Hepatocyte (in vitro differentiated cells): Measurements from ENCODE around the gene ATXN1. TPM values are rescaled to one million over a fixed set of nuclear protein-coding genes. Genes with fewer than 3 reads are reported as not detected.

Experiments
- DNase-seq: peaks from one replicate; pipeline ENCODE4 v3.0.0-alpha.2; 2016; ENCODE audit warnings: low spot score
- H2AFZ ChIP-seq: fragments of 200-600 bp; sonication (generic); 2 replicates; pipeline ENCODE4 v1.6.0; 2016; ENCODE audit warnings: antibody characterized with exemption, mild to moderate bottlenecking
- H3K27ac ChIP-seq: fragments of 200-600 bp; sonication (generic); 2 replicates; pipeline ENCODE4 v1.5.1; 2016; ENCODE audit warnings: mild to moderate bottlenecking
- H3K27me3 ChIP-seq: fragments of 200-600 bp; sonication (generic); 2 replicates; pipeline ENCODE4 v1.6.1; 2016
- H3K36me3 ChIP-seq: fragments of 200-600 bp; sonication (generic); replicated peaks from 2 replicates; pipeline ENCODE4 v1.5.1; 2016; ENCODE audit warnings: low read depth; ENCODE audit not compliant: insufficient read depth
- H3K4me1 ChIP-seq: fragments of 200-600 bp; sonication (generic); 2 replicates; pipeline ENCODE4 v1.5.1; 2016; ENCODE audit warnings: mild to moderate bottlenecking, moderate library complexity; ENCODE audit not compliant: insufficient read depth
- H3K4me2 ChIP-seq: fragments of 200-600 bp; sonication (generic); 2 replicates; pipeline ENCODE4 v1.6.0; 2016
- H3K4me3 ChIP-seq: fragments of 200-600 bp; sonication (generic); 2 replicates; pipeline ENCODE4 v1.5.1; 2016; ENCODE audit warnings: mild to moderate bottlenecking
- H3K79me2 ChIP-seq: fragments of 200-600 bp; sonication (generic); 2 replicates; pipeline ENCODE4 v1.6.0; 2017; ENCODE audit warnings: mild to moderate bottlenecking
- H3K9me2 ChIP-seq: fragments of 200-600 bp; sonication (generic); replicated peaks from 2 replicates; pipeline ENCODE4 v1.6.0; 2017; ENCODE audit warnings: mild to moderate bottlenecking; ENCODE audit not compliant: insufficient read depth
- H3K9me3 ChIP-seq: fragments of 200-600 bp; sonication (generic); 2 replicates; pipeline ENCODE4 v1.5.1; 2016; ENCODE audit warnings: low read depth, mild to moderate bottlenecking
- H4K20me1 ChIP-seq: fragments of 200-600 bp; sonication (generic); 2 replicates; pipeline ENCODE4 v1.6.0; 2016; ENCODE audit warnings: mild to moderate bottlenecking; ENCODE audit not compliant: insufficient read depth, poor library complexity, severe bottlenecking
- CTCF ChIP-seq: fragments of 200-600 bp; sonication (generic); IDR thresholded peaks from 2 replicates; pipeline ENCODE4 v1.5.1; 2016; ENCODE audit warnings: antibody characterized with exemption, mild to moderate bottlenecking; ENCODE audit not compliant: poor library complexity
- EZH2 ChIP-seq: fragments of 200-600 bp; sonication (generic); IDR thresholded peaks from 2 replicates; pipeline ENCODE4 v1.6.1; 2016; ENCODE audit warnings: antibody characterized with exemption, mild to moderate bottlenecking, borderline replicate concordance
- EZH2phosphoT487 ChIP-seq: fragments of 200-600 bp; sonication (generic); IDR thresholded peaks from one replicate; pipeline ENCODE4 v1.6.1; 2018; ENCODE audit warnings: antibody characterized with exemption, mild to moderate bottlenecking, low read depth, moderate library complexity; ENCODE audit not compliant: unreplicated experiment, severe bottlenecking
- WGBS: methylation state at CpG from one replicate; pipeline ENCODE4 v1.1.6; 2016; ENCODE audit warnings: low lambda C conversion rate; ENCODE audit errors: missing lambda C conversion rate; 5-methylcytosine and 5-hydroxymethylcytosine counted together
- polyA plus RNA-seq: library from polyadenylated mRNA; unstranded; fragments of >200 nt; fragmentation: Nextera tagmentation; extraction: Ambion mirVana; gene quantifications from 2 replicates; pipeline ENCODE4 v1.2.1, GENCODE V29; 2016
- total RNA-seq: library from RNA; depleted of rRNA; stranded (reverse); fragments of >200 nt; gene quantifications from 2 replicates; pipeline ENCODE4 v1.2.3, GENCODE V29; 2014

The ATXN1 gene
- total and polyA plus RNA-seq, 2 experiments from 2014 or later: 14.7 to 32.6 TPM

- peaks cover 12% of the 10 kb centered on the region for H3K4me1 ChIP-seq
- 80% methylated on average over 5 of the region's 5 CpGs for WGBS
- no peak for TF ChIP-seq EZH2
- TF ChIP-seq CTCF: no peak
- TF ChIP-seq EZH2phosphoT487: no peak
- no peaks in the 10 kb centered on the region for H4K20me1 ChIP-seq
- H3K4me2 ChIP-seq: no peak overlapping the region
- no peaks in the 10 kb centered on the region for H3K36me3 ChIP-seq
- H3K79me2 ChIP-seq: peaks cover 37% of the 10 kb centered on the region
- no peak overlapping the region for H2AFZ ChIP-seq
- H3K27me3 ChIP-seq: no peaks in the 10 kb centered on the region
- no peak for DNase-seq
- no peaks in the 10 kb centered on the region for H3K9me3 ChIP-seq
- H3K27ac ChIP-seq: peak overlapping the region; percentile 25
- H3K4me3 ChIP-seq: no peak overlapping the region
- no peaks in the 10 kb centered on the region for H3K9me2 ChIP-seq
These were observed 77.0 kb downstream of the ATXN1 start for GRCh38 chr6:16684195-16684689.

GRCh38 chr6:16683641-16684194, 77.5 kb downstream of the ATXN1 start:
- 72% methylated on average over 4 of the region's 4 CpGs for WGBS
- peaks cover 12% of the 10 kb centered on the region for H3K4me1 ChIP-seq

GRCh38 chr6:16681260-16681873, 79.9 kb downstream of the ATXN1 start:
- H3K27me3 ChIP-seq: no peaks in the 10 kb centered on the region
- H3K36me3 ChIP-seq: no peaks in the 10 kb centered on the region
- H3K4me3 ChIP-seq: no peak overlapping the region
- 68% methylated on average over 8 of the region's 8 CpGs for WGBS
- no peak for TF ChIP-seq CTCF
- no peak for TF ChIP-seq EZH2phosphoT487
- TF ChIP-seq EZH2: no peak
- H3K9me2 ChIP-seq: no peaks in the 10 kb centered on the region
- H3K27ac ChIP-seq: peak overlapping the region; percentile 60
- H4K20me1 ChIP-seq: no peaks in the 10 kb centered on the region
- H3K4me2 ChIP-seq: peak overlapping the region; percentile 25
- H3K4me1 ChIP-seq: peaks cover 13% of the 10 kb centered on the region
- peaks cover 25% of the 10 kb centered on the region for H3K79me2 ChIP-seq
- H2AFZ ChIP-seq: no peak overlapping the region
- no peaks in the 10 kb centered on the region for H3K9me3 ChIP-seq
- peak; percentile 54 for DNase-seq

More at GRCh38 chr6:16683641-16684194, 77.5 kb downstream of the ATXN1 start:
- Histone ChIP-seq H3K36me3 (no peaks in the 10 kb centered on the region), H3K9me2 (no peaks in the 10 kb centered on the region), H3K27ac (peak overlapping the region; percentile 25), H2AFZ (no peak overlapping the region), H3K79me2 (peaks cover 37% of the 10 kb centered on the region), H3K9me3 (no peaks in the 10 kb centered on the region), H3K4me2 (no peak overlapping the region), H4K20me1 (no peaks in the 10 kb centered on the region), H3K4me3 (no peak overlapping the region), H3K27me3 (no peaks in the 10 kb centered on the region)
- TF ChIP-seq EZH2 (no peak), CTCF (no peak), EZH2phosphoT487 (no peak)
- no peak for DNase-seq
